ENCODE measurements around the gene FAM193B.

DNA sequence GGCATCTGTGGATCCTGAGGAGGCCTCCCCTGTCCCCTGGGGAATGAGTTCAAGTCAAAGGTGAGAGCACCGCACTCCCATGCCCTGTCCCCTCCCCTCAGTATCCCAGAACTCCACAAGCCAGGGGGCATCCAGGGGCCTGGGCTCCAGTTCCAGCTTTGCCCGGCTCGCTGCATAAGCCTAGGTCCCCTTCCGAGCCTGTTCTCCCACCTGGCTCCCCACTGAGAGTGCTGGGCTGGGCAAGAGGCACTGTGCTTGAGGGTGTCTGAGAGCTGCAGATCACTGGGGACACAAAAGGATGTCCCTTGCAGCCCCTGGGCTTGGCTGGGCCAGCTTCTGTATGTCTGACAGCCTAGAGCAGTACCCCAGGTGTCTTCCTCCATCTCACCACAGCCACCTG, 49.3 kb downstream of the FAM193B start:
- no peak for TF ChIP-seq POLR2A (IDR thresholded peaks at IDR 0.05)
- no peak for TF ChIP-seq CTCF (IDR thresholded peaks at IDR 0.05)

Data from lower leg skin (tissue), 3 donors.